MCF 10A (cell line): Measurements from ENCODE around the gene HP1BP3. TPM values are rescaled to one million over a fixed set of nuclear protein-coding genes. Genes with fewer than 3 reads are reported as not detected.
A peak's percentile ranks its signal among the peaks of the same experiment; 100 is the strongest.

Experiments used
- BruUV-seq: library from RNA; stranded (reverse); fragments of 400-500 nt; replicated peaks from 2 replicates; lab custom pipeline; 2021; lab: Mats Ljungman, UMichigan
- CTCF ChIA-PET: fragments of 300-600 bp; sonication (Branson Sonifier 250); formaldehyde crosslinking; extraction: SDS; loops from one replicate; lab custom pipeline; 2021; ENCODE audit warnings: antibody characterized with exemption, inconsistent platforms; lab: Yijun Ruan, JAX
- POLR2A ChIA-PET: fragments of 300-600, 350-650 bp; sonication (Branson Sonifier 250); formaldehyde crosslinking; extraction: SDS; loops from one replicate; lab custom pipeline; 2020; ENCODE audit warnings: antibody characterized with exemption, inconsistent platforms; lab: Yijun Ruan, JAX
- DNase-seq: peaks from one replicate; pipeline ENCODE4 v3.0.0-alpha.2; 2018; ENCODE audit not compliant: unreplicated experiment
- H3K27ac Mint-ChIP-seq: one replicate; pipeline ENCODE4 v1.8.0; 2022; ENCODE audit warnings: mild to moderate bottlenecking, low read depth, mixed read lengths; ENCODE audit not compliant: unreplicated experiment
- H3K27me3 Mint-ChIP-seq: one replicate; pipeline ENCODE4 v1.8.0; 2022; ENCODE audit warnings: mixed read lengths; ENCODE audit not compliant: insufficient read depth, unreplicated experiment
- H3K36me3 Mint-ChIP-seq: one replicate; pipeline ENCODE4 v1.8.0; 2022; ENCODE audit warnings: mild to moderate bottlenecking, moderate library complexity, mixed read lengths; ENCODE audit not compliant: insufficient read depth, unreplicated experiment
- H3K4me1 Mint-ChIP-seq: one replicate; pipeline ENCODE4 v1.8.0; 2022; ENCODE audit warnings: mixed read lengths; ENCODE audit not compliant: insufficient read depth, unreplicated experiment
- H3K4me3 Mint-ChIP-seq: one replicate; pipeline ENCODE4 v1.8.0; 2022; ENCODE audit warnings: mild to moderate bottlenecking, moderate library complexity, mixed read lengths; ENCODE audit not compliant: unreplicated experiment
- H3K9me3 Mint-ChIP-seq: one replicate; pipeline ENCODE4 v1.8.0; 2022; ENCODE audit warnings: mixed read lengths; ENCODE audit not compliant: unreplicated experiment
- intact Hi-C: fragments of 100-400 bp; cut with micrococcal nuclease; formaldehyde crosslinking; loops from 2 replicates; pipeline ENCODE4 v1.14.1; 2022
- total RNA-seq: library from RNA; stranded (reverse); gene quantifications from 2 replicates; pipeline ENCODE4 v1.2.3, GENCODE V29; 2022
- TF ChIP-seq, protein P1 (sequence below): fragments of 200-600 bp; IDR thresholded peaks from one replicate; pipeline ENCODE4 v1.8.0; 2022; ENCODE audit warnings: antibody characterized with exemption, mild to moderate bottlenecking; ENCODE audit not compliant: unreplicated experiment

Gene HP1BP3
- total RNA-seq, 1 experiment from 2014 or later = 247 TPM

DNA sequence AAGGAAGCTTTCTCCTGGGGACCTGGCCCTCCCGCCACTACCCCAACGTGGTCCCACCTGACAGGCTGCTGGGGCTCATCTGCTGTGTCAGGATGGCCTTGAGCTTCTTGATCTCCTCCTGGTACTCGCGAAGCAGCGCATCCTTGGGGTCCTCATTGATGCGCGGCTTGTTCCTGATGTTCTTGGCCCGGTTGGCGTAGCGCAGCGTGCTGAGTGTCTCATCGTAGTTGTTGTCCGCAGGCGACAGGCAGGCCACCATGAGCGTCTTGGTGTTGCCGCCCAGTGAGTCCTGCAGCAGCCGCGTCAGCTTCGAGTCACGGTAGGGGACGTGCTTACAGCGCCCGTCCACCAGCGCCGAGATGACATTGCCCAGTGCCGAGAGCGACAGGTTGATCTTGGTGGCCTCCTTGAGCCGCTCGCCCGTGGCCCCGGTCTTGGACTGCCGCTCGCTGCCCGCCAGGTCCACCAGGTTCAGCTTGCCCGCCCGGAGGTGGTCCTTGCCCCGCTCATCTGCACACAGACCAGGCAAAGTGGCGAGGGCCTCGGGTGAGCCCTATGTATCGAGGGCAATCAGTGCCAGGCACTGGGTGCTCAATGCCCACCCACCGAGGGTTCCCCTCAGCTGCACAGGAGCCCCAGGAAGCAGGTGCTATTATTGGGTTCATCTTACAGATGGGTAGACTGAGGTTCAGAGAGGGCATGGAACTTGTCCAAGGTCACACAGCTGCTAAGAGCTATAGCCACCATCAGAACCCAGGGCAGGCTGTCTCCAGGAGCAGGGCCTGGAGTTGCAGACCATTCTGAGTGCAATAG, 82.5 kb downstream of the HP1BP3 start:
- peaks cover 8% of the 10 kb centered on the region for H3K9me3 Mint-ChIP-seq
- H3K36me3 Mint-ChIP-seq = no peaks in the 10 kb centered on the region
- intact Hi-C loops = no loop called here
- no peaks in the 10 kb centered on the region for H3K27me3 Mint-ChIP-seq
- TF ChIP-seq, protein P1, sequence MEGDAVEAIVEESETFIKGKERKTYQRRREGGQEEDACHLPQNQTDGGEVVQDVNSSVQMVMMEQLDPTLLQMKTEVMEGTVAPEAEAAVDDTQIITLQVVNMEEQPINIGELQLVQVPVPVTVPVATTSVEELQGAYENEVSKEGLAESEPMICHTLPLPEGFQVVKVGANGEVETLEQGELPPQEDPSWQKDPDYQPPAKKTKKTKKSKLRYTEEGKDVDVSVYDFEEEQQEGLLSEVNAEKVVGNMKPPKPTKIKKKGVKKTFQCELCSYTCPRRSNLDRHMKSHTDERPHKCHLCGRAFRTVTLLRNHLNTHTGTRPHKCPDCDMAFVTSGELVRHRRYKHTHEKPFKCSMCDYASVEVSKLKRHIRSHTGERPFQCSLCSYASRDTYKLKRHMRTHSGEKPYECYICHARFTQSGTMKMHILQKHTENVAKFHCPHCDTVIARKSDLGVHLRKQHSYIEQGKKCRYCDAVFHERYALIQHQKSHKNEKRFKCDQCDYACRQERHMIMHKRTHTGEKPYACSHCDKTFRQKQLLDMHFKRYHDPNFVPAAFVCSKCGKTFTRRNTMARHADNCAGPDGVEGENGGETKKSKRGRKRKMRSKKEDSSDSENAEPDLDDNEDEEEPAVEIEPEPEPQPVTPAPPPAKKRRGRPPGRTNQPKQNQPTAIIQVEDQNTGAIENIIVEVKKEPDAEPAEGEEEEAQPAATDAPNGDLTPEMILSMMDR = no peak
- CTCF ChIA-PET = no interaction called here
- BruUV-seq = no TSS peak
- no peak for DNase-seq
- H3K27ac Mint-ChIP-seq = no peak overlapping the region
- POLR2A ChIA-PET = interaction anchor here (0.7 kb wide), 2 partner anchors 13 to 95 kb away, joined by 3 read pairs; partner anchors contain the start of gene KIF17
- no peak overlapping the region for H3K4me3 Mint-ChIP-seq
- no peaks in the 10 kb centered on the region for H3K4me1 Mint-ChIP-seq

DNA sequence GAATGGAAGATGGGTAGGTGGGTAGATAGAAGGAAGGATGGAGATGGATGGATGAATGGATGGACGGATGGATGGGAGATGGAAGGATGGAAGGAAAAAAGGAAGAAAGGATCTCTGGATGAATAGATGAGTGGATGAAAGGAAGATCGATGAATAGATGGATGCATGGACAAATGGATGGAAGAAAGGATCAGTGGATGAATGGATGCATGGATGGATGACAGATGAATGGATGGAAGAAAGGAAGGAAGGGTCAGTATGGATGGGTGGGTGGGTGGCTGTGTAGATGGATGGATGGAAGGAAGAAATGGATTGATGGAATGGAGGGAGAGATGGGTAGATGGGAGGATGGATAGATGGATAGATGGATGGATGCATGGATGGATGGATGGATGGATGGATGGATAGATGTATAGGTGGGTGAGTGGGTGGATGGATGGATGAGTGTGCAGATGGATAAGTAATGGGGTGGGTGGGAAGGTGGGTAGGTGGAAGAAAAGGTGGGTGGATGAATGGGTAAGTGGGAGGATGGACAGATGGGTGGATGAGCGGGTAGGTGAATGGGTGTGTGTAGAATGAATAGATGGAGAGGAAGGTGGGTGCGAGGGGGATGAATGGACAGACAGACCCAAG, 83.9 kb downstream of the HP1BP3 start:
- TF ChIP-seq, protein P1 = no peak
- no TSS peak for BruUV-seq
- peaks cover 8% of the 10 kb centered on the region for H3K9me3 Mint-ChIP-seq
- H3K27me3 Mint-ChIP-seq = no peaks in the 10 kb centered on the region
- intact Hi-C loops = no loop called here
- H3K36me3 Mint-ChIP-seq = no peaks in the 10 kb centered on the region
- DNase-seq = no peak
- POLR2A ChIA-PET = no interaction called here
- H3K4me1 Mint-ChIP-seq = peaks cover 6% of the 10 kb centered on the region
- no peak overlapping the region for H3K27ac Mint-ChIP-seq
- CTCF ChIA-PET = interaction anchor here (0.5 kb wide), 1 partner anchor 53 kb away, joined by 3 read pairs; no protein-coding TSS in a partner anchor
- no peak overlapping the region for H3K4me3 Mint-ChIP-seq

DNA sequence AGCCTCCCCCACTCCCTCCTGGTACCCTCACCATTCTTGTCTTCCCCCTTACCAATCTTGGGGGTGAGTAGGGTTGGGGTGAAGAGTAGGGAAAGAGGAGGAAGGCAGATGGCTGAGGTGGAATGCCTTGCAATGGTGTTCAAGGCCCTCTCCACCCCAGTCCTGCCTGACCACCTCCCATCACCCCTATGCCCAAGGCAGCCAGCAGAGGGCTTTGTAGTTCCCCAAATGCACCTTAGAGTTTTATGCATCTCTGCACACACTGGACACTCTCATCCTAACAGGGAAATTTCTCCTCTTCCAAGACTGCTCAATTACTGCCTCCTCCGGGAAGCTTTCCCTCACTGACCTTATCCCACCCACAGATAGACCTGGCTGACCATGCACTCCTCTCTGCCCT, 84.7 kb downstream of the HP1BP3 start:
- H3K9me3 Mint-ChIP-seq = peaks cover 8% of the 10 kb centered on the region
- peak; percentile 27 for DNase-seq
- POLR2A ChIA-PET = no interaction called here
- peaks cover 6% of the 10 kb centered on the region for H3K4me1 Mint-ChIP-seq
- H3K4me3 Mint-ChIP-seq = no peak overlapping the region
- CTCF ChIA-PET = interaction anchor here (0.6 to 0.7 kb wide), 2 partner anchors 35 to 296 kb away, joined by 3 read pairs; no protein-coding TSS in a partner anchor
- no peaks in the 10 kb centered on the region for H3K36me3 Mint-ChIP-seq
- TF ChIP-seq, protein P1 = peak; percentile 29
- H3K27me3 Mint-ChIP-seq = no peaks in the 10 kb centered on the region
- BruUV-seq = no TSS peak
- intact Hi-C loops = no loop called here
- no peak overlapping the region for H3K27ac Mint-ChIP-seq

DNA sequence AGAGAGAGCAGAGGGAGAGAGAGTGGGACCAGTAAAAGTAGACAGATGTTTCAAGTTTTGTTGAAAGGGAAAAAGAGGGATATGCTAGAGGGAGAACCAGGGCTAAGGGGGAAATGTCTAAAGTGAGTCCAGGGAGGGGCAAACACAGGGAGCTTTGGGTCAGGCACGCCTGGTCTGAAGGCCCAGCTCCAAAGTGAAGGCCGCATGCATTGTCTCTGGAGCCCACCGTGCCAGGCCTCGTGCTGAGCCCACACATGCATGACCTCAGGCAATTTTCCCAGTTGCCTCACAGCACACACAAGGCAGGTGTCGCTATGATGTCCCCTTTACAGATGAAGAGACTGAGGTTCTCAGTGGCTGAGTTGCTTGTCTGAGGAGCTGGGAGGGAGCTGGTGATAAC, 85.3 kb downstream of the HP1BP3 start:
- Mint-ChIP-seq H3K9me3 (peaks cover 8% of the 10 kb centered on the region), H3K27me3 (no peaks in the 10 kb centered on the region), H3K36me3 (no peaks in the 10 kb centered on the region), H3K4me3 (no peak overlapping the region), H3K4me1 (peaks cover 6% of the 10 kb centered on the region), H3K27ac (peak overlapping the region; percentile 47)
- POLR2A ChIA-PET = interaction anchor here (0.7 kb wide), 1 partner anchor 40 kb away, joined by 3 read pairs; no protein-coding TSS in a partner anchor
- CTCF ChIA-PET = interaction anchor here (0.6 to 0.7 kb wide), 2 partner anchors 36 to 297 kb away, joined by 3 read pairs; no protein-coding TSS in a partner anchor
- intact Hi-C loops = no loop called here
- TF ChIP-seq, protein P1 = no peak
- no TSS peak for BruUV-seq
- no peak for DNase-seq
